GM12874 (cell line): ENCODE data around the gene RBMS1.

Experiments used
- TF ChIP-seq, protein P1 (sequence below): IDR thresholded peaks from 2 replicates; pipeline ENCODE4 v1.5.1; 2011; ENCODE audit warnings: low read depth, mild to moderate bottlenecking, control low read depth, low read length, moderate library complexity; ENCODE audit not compliant: insufficient read depth

Gene RBMS1

DNA sequence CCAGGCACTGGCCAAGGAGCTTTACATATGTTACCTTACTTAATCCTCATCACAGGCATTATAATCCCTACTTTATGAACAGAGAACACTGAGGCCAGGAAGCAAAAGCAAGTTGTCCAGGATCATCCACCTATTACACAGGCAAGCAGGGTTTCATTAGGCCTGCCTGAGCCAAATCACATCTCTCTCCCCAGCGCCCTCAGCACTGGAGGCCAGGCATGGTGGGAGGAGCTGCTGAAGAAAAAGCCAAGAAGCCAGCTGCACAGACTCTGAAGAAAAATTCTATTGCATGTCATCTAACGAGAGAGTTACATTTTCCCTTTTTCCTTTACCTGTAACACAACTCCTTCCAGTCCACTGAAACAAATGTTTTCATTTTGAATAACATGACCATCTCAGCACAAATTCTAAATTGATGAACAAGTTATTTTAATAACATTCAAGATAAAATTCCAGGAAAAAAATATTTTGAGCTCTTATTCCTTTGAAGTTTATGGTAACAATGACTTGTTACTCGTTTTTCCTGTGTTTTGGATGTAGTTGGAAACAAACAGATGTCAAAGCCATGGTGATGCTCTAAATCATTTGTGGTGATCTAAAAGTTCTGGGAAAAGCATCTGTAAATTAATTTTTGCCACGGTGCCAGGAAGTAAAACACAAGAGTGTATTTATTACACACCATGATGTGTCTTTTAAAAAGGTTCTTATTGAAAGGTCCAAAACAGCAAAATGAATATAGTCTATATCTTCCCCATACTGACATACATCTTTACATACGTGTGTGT lies 154.5 kb downstream of the RBMS1 start:
- TF ChIP-seq, protein P1, sequence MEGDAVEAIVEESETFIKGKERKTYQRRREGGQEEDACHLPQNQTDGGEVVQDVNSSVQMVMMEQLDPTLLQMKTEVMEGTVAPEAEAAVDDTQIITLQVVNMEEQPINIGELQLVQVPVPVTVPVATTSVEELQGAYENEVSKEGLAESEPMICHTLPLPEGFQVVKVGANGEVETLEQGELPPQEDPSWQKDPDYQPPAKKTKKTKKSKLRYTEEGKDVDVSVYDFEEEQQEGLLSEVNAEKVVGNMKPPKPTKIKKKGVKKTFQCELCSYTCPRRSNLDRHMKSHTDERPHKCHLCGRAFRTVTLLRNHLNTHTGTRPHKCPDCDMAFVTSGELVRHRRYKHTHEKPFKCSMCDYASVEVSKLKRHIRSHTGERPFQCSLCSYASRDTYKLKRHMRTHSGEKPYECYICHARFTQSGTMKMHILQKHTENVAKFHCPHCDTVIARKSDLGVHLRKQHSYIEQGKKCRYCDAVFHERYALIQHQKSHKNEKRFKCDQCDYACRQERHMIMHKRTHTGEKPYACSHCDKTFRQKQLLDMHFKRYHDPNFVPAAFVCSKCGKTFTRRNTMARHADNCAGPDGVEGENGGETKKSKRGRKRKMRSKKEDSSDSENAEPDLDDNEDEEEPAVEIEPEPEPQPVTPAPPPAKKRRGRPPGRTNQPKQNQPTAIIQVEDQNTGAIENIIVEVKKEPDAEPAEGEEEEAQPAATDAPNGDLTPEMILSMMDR = no peak

DNA sequence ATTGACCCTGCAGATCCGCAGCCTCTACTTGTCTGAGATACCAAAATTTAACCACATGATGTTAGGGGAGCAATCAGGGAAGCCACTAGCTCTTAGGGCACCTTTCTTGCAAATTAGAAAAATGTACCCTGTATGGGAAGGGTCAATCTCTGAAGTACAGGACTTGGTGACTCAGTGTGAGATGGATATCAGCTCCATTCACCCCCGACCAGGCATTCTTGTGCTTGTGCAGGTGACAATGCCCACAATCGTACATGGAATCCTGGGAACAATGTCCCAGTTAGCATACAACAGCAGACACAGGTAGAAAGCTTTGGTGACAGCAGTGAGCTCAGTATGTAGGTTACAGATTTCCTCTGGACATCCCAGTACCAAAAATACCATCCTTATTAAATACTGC lies 155.9 kb downstream of the RBMS1 start:
- TF ChIP-seq, protein P1 = no peak

DNA sequence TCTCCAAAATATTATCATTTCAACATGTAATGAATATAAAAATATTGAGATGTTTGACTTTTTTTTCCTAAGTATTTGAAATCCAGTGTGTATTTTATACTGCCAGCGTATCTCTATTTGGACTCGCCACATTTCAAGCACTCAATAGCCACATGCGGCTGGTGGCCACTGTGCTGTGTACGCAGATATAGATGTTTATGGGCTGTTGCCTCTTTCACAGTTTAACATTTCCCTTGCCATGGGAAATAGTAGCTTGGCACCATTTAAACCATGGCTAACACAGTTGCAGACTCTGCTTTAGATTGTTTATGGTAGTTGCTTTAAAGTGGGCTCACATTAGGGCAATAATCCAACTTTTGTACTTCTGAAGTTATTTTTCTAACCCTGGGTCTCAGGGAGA lies 157.0 kb downstream of the RBMS1 start:
- TF ChIP-seq, protein P1 = no peak

DNA sequence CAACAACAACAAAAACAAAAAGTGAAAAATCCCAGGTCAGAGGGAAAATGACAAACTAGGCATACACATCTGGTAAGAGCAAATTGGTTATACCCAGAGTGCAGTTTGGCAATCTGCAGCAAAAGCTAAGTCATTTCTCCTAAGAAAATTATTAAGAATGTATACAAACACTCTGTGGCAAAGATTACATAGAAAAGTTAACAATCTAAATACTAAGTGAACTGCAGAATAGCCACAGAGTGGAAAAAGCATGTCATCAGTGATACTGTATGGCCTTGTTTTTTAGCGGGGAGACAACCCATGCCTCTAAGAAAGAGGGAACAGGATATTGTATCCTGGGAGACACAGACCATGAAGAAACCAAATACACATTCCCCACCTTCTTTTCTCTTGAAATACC lies 157.5 kb downstream of the RBMS1 start:
- TF ChIP-seq, protein P1 = no peak

DNA sequence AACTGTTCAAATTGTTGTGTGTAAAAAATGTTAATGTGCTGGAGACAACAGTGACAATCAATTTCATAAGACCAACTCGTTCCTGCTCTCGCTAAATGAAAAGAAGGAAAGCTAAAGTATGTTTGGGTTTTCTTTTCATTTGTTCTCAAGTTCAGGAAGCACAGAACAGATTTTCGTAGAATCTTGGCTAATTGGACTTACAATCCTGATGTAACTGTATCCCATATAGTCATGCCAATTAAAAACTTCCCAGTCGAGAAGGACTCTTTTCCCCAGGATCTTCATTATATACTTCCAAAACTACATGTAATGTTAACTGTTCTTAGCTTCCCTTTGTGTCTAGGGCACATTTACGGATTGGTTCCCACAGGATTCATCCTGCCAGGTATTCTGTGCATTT lies 158.2 kb downstream of the RBMS1 start:
- TF ChIP-seq, protein P1 = no peak

- TF ChIP-seq, protein P1 = no peak
These were observed 159.4 kb downstream of the RBMS1 start for GRCh38 chr2:160334028-160334741.

GRCh38 chr2:160333324-160334027 lies 160.1 kb downstream of the RBMS1 start:
- TF ChIP-seq, protein P1 = no peak
